Mesenchymal stem cell (in vitro differentiated cells and primary cell): ENCODE measurements around the gene SMAD6.
A peak's percentile ranks its signal among the peaks of the same experiment; 100 is the strongest.

Experiments used
- DNase-seq: peaks from one replicate; pipeline ENCODE4 v3.0.0-alpha.2; 2013
- H2AFZ ChIP-seq: one replicate; pipeline ENCODE4 v1.6.1; 2013; ENCODE audit warnings: low read depth, mild to moderate bottlenecking, control low read depth, inconsistent platforms, low read length, moderate library complexity
- H2AK5ac ChIP-seq: 2 replicates; pipeline ENCODE4 v1.6.1; 2013; ENCODE audit warnings: low read length, moderate library complexity, mild to moderate bottlenecking, inconsistent platforms; ENCODE audit not compliant: severe bottlenecking
- H2BK120ac ChIP-seq: one replicate; pipeline ENCODE4 v1.6.1; 2013; ENCODE audit warnings: low read depth, mild to moderate bottlenecking, inconsistent platforms, low read length, moderate library complexity
- H2BK12ac ChIP-seq, 2 experiments: one replicate each; pipeline ENCODE4 v1.6.1; 2013; ENCODE audit warnings: inconsistent platforms in 2 of 2, low read length in 2 of 2, mild to moderate bottlenecking in 2 of 2, moderate library complexity in 2 of 2, control low read depth in 1 of 2
- H2BK15ac ChIP-seq: one replicate; pipeline ENCODE4 v1.6.1; 2013; ENCODE audit warnings: mild to moderate bottlenecking, low read depth, inconsistent platforms; ENCODE audit not compliant: poor library complexity, severe bottlenecking
- H2BK5ac ChIP-seq: 2 replicates; pipeline ENCODE4 v1.6.1; 2013; ENCODE audit warnings: low read depth, mild to moderate bottlenecking, low read length, control low read depth, inconsistent platforms; ENCODE audit not compliant: poor library complexity, severe bottlenecking
- H3K14ac ChIP-seq, 2 experiments: one replicate each; pipeline ENCODE4 v1.6.1; 2013; ENCODE audit warnings: inconsistent platforms in 2 of 2, low read length in 2 of 2, control low read depth in 1 of 2, mild to moderate bottlenecking in 1 of 2, moderate library complexity in 1 of 2
- H3K18ac ChIP-seq, 2 experiments: one replicate each; pipeline ENCODE4 v1.6.1; 2013; ENCODE audit warnings: inconsistent platforms in 2 of 2, low read length in 2 of 2, control low read depth in 1 of 2, low read depth in 1 of 2, mild to moderate bottlenecking in 1 of 2
- H3K23ac ChIP-seq, 2 experiments: one replicate each; pipeline ENCODE4 v1.6.1; 2013; ENCODE audit warnings: inconsistent platforms in 2 of 2, low read length in 2 of 2, mild to moderate bottlenecking in 2 of 2, moderate library complexity in 2 of 2, control low read depth in 1 of 2
- H3K27ac ChIP-seq: 2 replicates; pipeline ENCODE4 v1.5.1; 2013; ENCODE audit warnings: mild to moderate bottlenecking, moderate library complexity, low read length, control low read depth, inconsistent platforms; ENCODE audit not compliant: poor library complexity, severe bottlenecking
- H3K27me3 ChIP-seq, 2 experiments: 2 replicates each; pipeline versions ENCODE4 v1.6.1 to v1.7.0; 2013; ENCODE audit warnings: low read length in 2 of 2, mild to moderate bottlenecking in 2 of 2, moderate library complexity in 2 of 2, control low read depth in 1 of 2, inconsistent platforms in 1 of 2; ENCODE audit not compliant: control insufficient read depth in 1 of 2, insufficient read depth in 1 of 2
- H3K36me3 ChIP-seq, 2 experiments: 2 replicates each; pipeline versions ENCODE4 v1.6.1 to v1.7.0; 2013; ENCODE audit warnings: low read length in 2 of 2, control low read depth in 1 of 2, inconsistent platforms in 1 of 2, low read depth in 1 of 2, mild to moderate bottlenecking in 1 of 2; ENCODE audit not compliant: insufficient read depth in 2 of 2, control insufficient read depth in 1 of 2
- H3K4ac ChIP-seq, 2 experiments: one replicate each; pipeline ENCODE4 v1.6.1; 2013; ENCODE audit warnings: inconsistent platforms in 2 of 2, low read length in 2 of 2, mild to moderate bottlenecking in 2 of 2, moderate library complexity in 2 of 2, control low read depth in 1 of 2, low read depth in 1 of 2
- H3K4me1 ChIP-seq: 2 replicates; pipeline ENCODE4 v1.6.1; 2013; ENCODE audit warnings: low read depth, low read length, control low read depth; ENCODE audit not compliant: control insufficient read depth, insufficient read depth
- H3K4me2 ChIP-seq: 2 replicates; pipeline ENCODE4 v1.6.1; 2013; ENCODE audit warnings: low read length, mild to moderate bottlenecking, inconsistent platforms; ENCODE audit not compliant: poor library complexity, severe bottlenecking
- H3K4me3 ChIP-seq, 2 experiments: 2 replicates each; pipeline versions ENCODE4 v1.5.1 to v1.7.0; 2013; ENCODE audit warnings: low read length in 2 of 2, mild to moderate bottlenecking in 2 of 2, control low read depth in 1 of 2, low read depth in 1 of 2; ENCODE audit not compliant: insufficient read depth in 1 of 2
- H3K79me1 ChIP-seq: replicated peaks from 2 replicates; pipeline ENCODE4 v1.6.1; 2013; ENCODE audit warnings: mild to moderate bottlenecking, control low read depth, low read length, inconsistent platforms; ENCODE audit not compliant: poor library complexity, severe bottlenecking
- H3K9ac ChIP-seq: 2 replicates; pipeline ENCODE4 v1.7.0; 2013; ENCODE audit warnings: mild to moderate bottlenecking, low read length, moderate library complexity
- H3K9me3 ChIP-seq: 2 replicates; pipeline ENCODE4 v1.7.0; 2013; ENCODE audit warnings: mild to moderate bottlenecking, low read length; ENCODE audit not compliant: control insufficient read depth
- H4K8ac ChIP-seq: one replicate; pipeline ENCODE4 v1.6.1; 2013; ENCODE audit warnings: inconsistent platforms, mild to moderate bottlenecking, low read length, moderate library complexity
- H4K91ac ChIP-seq: one replicate; pipeline ENCODE4 v1.6.1; 2013; ENCODE audit warnings: mild to moderate bottlenecking, low read length, inconsistent platforms
- WGBS: methylation state at CpG from one replicate; pipeline ENCODE4 v1.1.7; 2013; ENCODE audit warnings: mixed read lengths; 5-methylcytosine and 5-hydroxymethylcytosine counted together

The SMAD6 gene

GRCh38 chr15:66675446-66675845, 26.6 kb upstream of the SMAD6 start:
- Histone ChIP-seq H3K36me3 (no peaks in the 10 kb centered on the region), H2BK12ac (peak overlapping the region in 1 of 2 experiments; percentile 37)

GRCh38 chr15:66677336-66677735, 24.7 kb upstream of the SMAD6 start:
- no peaks in the 10 kb centered on the region for H3K27me3 ChIP-seq
- DNase-seq, result no peak
- H3K4ac ChIP-seq, result peak overlapping the region; percentile 77 to 79
- no peak overlapping the region for H2BK120ac ChIP-seq
- no peak overlapping the region for H2BK15ac ChIP-seq
- no peak overlapping the region for H4K91ac ChIP-seq
- no peak overlapping the region for H3K23ac ChIP-seq
- no peak overlapping the region for H3K4me3 ChIP-seq
- no peak overlapping the region for H2BK5ac ChIP-seq
- no peak overlapping the region for H4K8ac ChIP-seq
- H3K36me3 ChIP-seq, result no peaks in the 10 kb centered on the region
- H3K18ac ChIP-seq, result no peak overlapping the region
- peak overlapping the region in 1 of 2 experiments; percentile 71 for H3K14ac ChIP-seq
- H3K4me1 ChIP-seq, result peaks cover 7% of the 10 kb centered on the region
- 100% methylated on average over 1 of the region's 1 CpG for WGBS
- H3K9me3 ChIP-seq, result peaks cover 9% of the 10 kb centered on the region
- no peak overlapping the region for H3K4me2 ChIP-seq
- H2BK12ac ChIP-seq, result peak overlapping the region; percentile 38 to 91
- H2AK5ac ChIP-seq, result no peak overlapping the region
- H3K79me1 ChIP-seq, result no peaks in the 10 kb centered on the region
- H2AFZ ChIP-seq, result no peak overlapping the region
- H3K27ac ChIP-seq, result no peak overlapping the region
- H3K9ac ChIP-seq, result no peak overlapping the region

More at GRCh38 chr15:66675446-66675845, 26.6 kb upstream of the SMAD6 start:
- H3K27me3 ChIP-seq, result peaks cover 0 to 3% of the 10 kb centered on the region in 2 experiments
- H3K4me3 ChIP-seq, result no peak overlapping the region
- peaks cover 10% of the 10 kb centered on the region for H3K4me1 ChIP-seq
- H3K79me1 ChIP-seq, result no peaks in the 10 kb centered on the region
- no peak overlapping the region for H3K4me2 ChIP-seq
- H2AK5ac ChIP-seq, result no peak overlapping the region
- no peak for DNase-seq
- no peak overlapping the region for H3K4ac ChIP-seq
- H2BK5ac ChIP-seq, result no peak overlapping the region
- H2BK120ac ChIP-seq, result no peak overlapping the region
- H3K14ac ChIP-seq, result no peak overlapping the region
- no peak overlapping the region for H3K9ac ChIP-seq
- no peak overlapping the region for H3K27ac ChIP-seq
- H4K8ac ChIP-seq, result peak overlapping the region; percentile 78
- no peak overlapping the region for H4K91ac ChIP-seq
- H3K18ac ChIP-seq, result no peak overlapping the region
- no peak overlapping the region for H2AFZ ChIP-seq
- no peak overlapping the region for H3K23ac ChIP-seq
- 79% methylated on average over 1 of the region's 1 CpG for WGBS
- H2BK15ac ChIP-seq, result no peak overlapping the region
- H3K9me3 ChIP-seq, result no peaks in the 10 kb centered on the region

GRCh38 chr15:66679061-66679656, 22.9 kb upstream of the SMAD6 start:
- Histone ChIP-seq H3K79me1 (no peaks in the 10 kb centered on the region), H3K4me2 (no peak overlapping the region), H3K23ac (no peak overlapping the region), H3K9me3 (peaks cover 14% of the 10 kb centered on the region), H2AK5ac (no peak overlapping the region), H2BK15ac (peak overlapping the region; percentile 30), H3K27me3 (no peaks in the 10 kb centered on the region), H3K4me3 (no peak overlapping the region), H3K18ac (peak overlapping the region; percentile 92 to 99), H3K4ac (peak overlapping the region; percentile 88 to 94), H2BK12ac (peak overlapping the region; percentile 49 to 92), H2AFZ (peak overlapping the region; percentile 65), H4K91ac (peak overlapping the region; percentile 93), H3K27ac (no peak overlapping the region), H2BK120ac (no peak overlapping the region), H2BK5ac (no peak overlapping the region), H3K4me1 (peaks cover 5% of the 10 kb centered on the region), H3K14ac (peak overlapping the region in 1 of 2 experiments; percentile 81), H3K36me3 (no peaks in the 10 kb centered on the region), H3K9ac (no peak overlapping the region), H4K8ac (peak overlapping the region; percentile 89)
- WGBS, result 51% methylated on average over 3 of the region's 4 CpGs
- DNase-seq, result peak; percentile 88

- Histone ChIP-seq H2BK12ac (peak overlapping the region; percentile 49 to 85), H4K8ac (peak overlapping the region; percentile 89), H2BK120ac (peak overlapping the region; percentile 38), H3K4me1 (peaks cover 5% of the 10 kb centered on the region), H3K9me3 (peaks cover 14% of the 10 kb centered on the region), H3K4me2 (no peak overlapping the region), H3K23ac (no peak overlapping the region), H2BK15ac (peak overlapping the region; percentile 93), H4K91ac (peak overlapping the region; percentile 93), H3K36me3 (no peaks in the 10 kb centered on the region), H3K4me3 (no peak overlapping the region), H3K9ac (no peak overlapping the region), H3K4ac (peak overlapping the region; percentile 88 to 94), H2BK5ac (no peak overlapping the region), H3K27me3 (no peaks in the 10 kb centered on the region), H3K79me1 (no peaks in the 10 kb centered on the region), H3K18ac (peak overlapping the region; percentile 92 to 99), H3K14ac (peak overlapping the region in 1 of 2 experiments; percentile 81), H2AFZ (peak overlapping the region; percentile 65), H2AK5ac (no peak overlapping the region), H3K27ac (no peak overlapping the region)
- 20% methylated on average over 10 of the region's 10 CpGs for WGBS
- peak; percentile 82 for DNase-seq
These were observed 22.4 kb upstream of the SMAD6 start for GRCh38 chr15:66679657-66680108.
